ENCODE results near the gene KCNRG.

KCNRG gene

GRCh38 chr13:50055454-50055853, 40.2 kb downstream of the KCNRG start:
- ATAC-seq, result no peak

GRCh38 chr13:50060718-50061117, 45.5 kb downstream of the KCNRG start:
- ATAC-seq, result no peak
- TF ChIP-seq BACH2 (CRISPR knock-in tag; IDR thresholded peaks at IDR 0.05; ENCODE audit: borderline replicate concordance) (no peak), GLIS3 (CRISPR knock-in tag; IDR thresholded peaks at IDR 0.05) (no peak), SNAI2 (CRISPR knock-in tag; IDR thresholded peaks at IDR 0.05) (no peak), TSHZ2 (CRISPR knock-in tag; IDR thresholded peaks at IDR 0.05) (no peak), OSR1 (CRISPR knock-in tag; IDR thresholded peaks at IDR 0.05) (no peak), CSRNP3 (CRISPR knock-in tag; IDR thresholded peaks at IDR 0.05) (no peak), ARNTL (CRISPR knock-in tag; IDR thresholded peaks at IDR 0.05; ENCODE audit: borderline replicate concordance, low read depth) (no peak), CSDC2 (CRISPR knock-in tag; IDR thresholded peaks at IDR 0.05) (no peak), ZNF8 (CRISPR knock-in tag; IDR thresholded peaks at IDR 0.05) (no peak), ESRRG (CRISPR knock-in tag; IDR thresholded peaks at IDR 0.05) (no peak), ZC3H10 (CRISPR knock-in tag; IDR thresholded peaks at IDR 0.05) (no peak)

More at GRCh38 chr13:50055454-50055853, 40.2 kb downstream of the KCNRG start:
- TF ChIP-seq PATZ1 (CRISPR knock-in tag; IDR thresholded peaks at IDR 0.05; ENCODE audit: borderline replicate concordance), result no peak
- no peak for TF ChIP-seq SNAI2 (CRISPR knock-in tag; IDR thresholded peaks at IDR 0.05)
- no peak for TF ChIP-seq ZNF565 (CRISPR knock-in tag; conservative IDR thresholded peaks at IDR 0.05; ENCODE audit: low read depth)
- no peak for TF ChIP-seq TOX (CRISPR knock-in tag; IDR thresholded peaks at IDR 0.05; ENCODE audit: borderline replicate concordance)
- TF ChIP-seq ZFP30 (CRISPR knock-in tag; IDR thresholded peaks at IDR 0.05), result no peak
- TF ChIP-seq TCF4 (CRISPR knock-in tag; IDR thresholded peaks at IDR 0.05; ENCODE audit: borderline replicate concordance), result no peak
- TF ChIP-seq BACH2 (CRISPR knock-in tag; IDR thresholded peaks at IDR 0.05; ENCODE audit: borderline replicate concordance), result no peak
- no peak for TF ChIP-seq PPARA (CRISPR knock-in tag; IDR thresholded peaks at IDR 0.05; ENCODE audit: borderline replicate concordance)
- no peak for TF ChIP-seq POU6F1 (CRISPR knock-in tag; IDR thresholded peaks at IDR 0.05; ENCODE audit: borderline replicate concordance, low read depth)
- no peak for TF ChIP-seq ARNTL (CRISPR knock-in tag; IDR thresholded peaks at IDR 0.05; ENCODE audit: borderline replicate concordance, low read depth)
- TF ChIP-seq ZFP3 (CRISPR knock-in tag; IDR thresholded peaks at IDR 0.05), result no peak
- TF ChIP-seq TSHZ2 (CRISPR knock-in tag; IDR thresholded peaks at IDR 0.05), result no peak
- TF ChIP-seq GLIS3 (CRISPR knock-in tag; IDR thresholded peaks at IDR 0.05), result no peak
- no peak for TF ChIP-seq ESRRG (CRISPR knock-in tag; IDR thresholded peaks at IDR 0.05)
- TF ChIP-seq ZC3H10 (CRISPR knock-in tag; IDR thresholded peaks at IDR 0.05), result no peak
- TF ChIP-seq CSRNP3 (CRISPR knock-in tag; IDR thresholded peaks at IDR 0.05), result no peak

Measured in SK-N-SH treated with all-trans-retinoic acid at 6 μM for 48 hours (cell line).